CD14-positive monocyte (primary cell): ENCODE data around the gene GRM4. TPM values are rescaled to one million over a fixed set of nuclear protein-coding genes. Genes with fewer than 3 reads are reported as not detected.

Source experiments
- DNase-seq, 3 donors: peaks; one replicate each; pipeline ENCODE4 v3.0.0-alpha.2; 2011 to 2022
- H2AFZ ChIP-seq: 2 replicates; pipeline ENCODE4 v1.6.0; 2012; ENCODE audit warnings: mild to moderate bottlenecking, low read depth, low read length, inconsistent platforms; ENCODE audit not compliant: insufficient read depth, poor library complexity, severe bottlenecking
- H3K27ac ChIP-seq, 2 donors: 1 replicate in 1 of 2; 2 replicates in 1 of 2; pipeline ENCODE4 v1.5.1; 2012 to 2013; ENCODE audit warnings: low read length in 2 of 2, control low read depth in 1 of 2, inconsistent platforms in 1 of 2, low read depth in 1 of 2, mild to moderate bottlenecking in 1 of 2
- H3K27me3 ChIP-seq, 2 donors: one replicate each; pipeline versions ENCODE4 v1.6.0 to v1.6.1; 2011 to 2013; ENCODE audit warnings: low read length in 2 of 2; ENCODE audit not compliant: control insufficient read depth in 2 of 2, insufficient read depth in 2 of 2
- H3K36me3 ChIP-seq, 2 donors: replicated peaks in 1 of 2; 1 replicate in 1 of 2; 2 replicates in 1 of 2; pipeline versions ENCODE4 v1.5.1 to v1.6.1; 2012 to 2013; ENCODE audit warnings: low read length in 2 of 2, control low read depth in 1 of 2, inconsistent platforms in 1 of 2, mild to moderate bottlenecking in 1 of 2; ENCODE audit not compliant: insufficient read depth in 2 of 2, control insufficient read depth in 1 of 2
- H3K4me1 ChIP-seq, 2 donors: 1 replicate in 1 of 2; 2 replicates in 1 of 2; pipeline versions ENCODE4 v1.5.1 to v1.6.1; 2012 to 2013; ENCODE audit warnings: low read length in 2 of 2, control low read depth in 1 of 2, inconsistent platforms in 1 of 2, mild to moderate bottlenecking in 1 of 2, moderate library complexity in 1 of 2; ENCODE audit not compliant: insufficient read depth in 2 of 2, control insufficient read depth in 1 of 2
- H3K4me2 ChIP-seq: replicated peaks from 2 replicates; pipeline ENCODE3; 2012; ENCODE audit warnings: low read length, moderate library complexity, mild to moderate bottlenecking; ENCODE audit not compliant: poor library complexity, severe bottlenecking; ENCODE audit errors: extremely low read depth
- H3K4me3 ChIP-seq, 3 experiments: fragments of 200-600 bp in 1 of 3; sonication (generic) in 1 of 3; replicated peaks in 1 of 3; 1 replicate in 2 of 3; 2 replicates in 1 of 3; pipeline ENCODE4 v1.5.1; 2011 to 2013; ENCODE audit warnings: low read length in 3 of 3, mild to moderate bottlenecking in 3 of 3, control low read depth in 2 of 3, low read depth in 2 of 3, inconsistent platforms in 1 of 3, moderate library complexity in 1 of 3
- H3K79me2 ChIP-seq: 2 replicates; pipeline ENCODE4 v1.6.0; 2012; ENCODE audit warnings: mild to moderate bottlenecking, control low read depth, inconsistent platforms, low read length, moderate library complexity; ENCODE audit not compliant: insufficient read depth
- H3K9ac ChIP-seq: 2 replicates; pipeline ENCODE4 v1.6.0; 2017; ENCODE audit warnings: low read length, mild to moderate bottlenecking; ENCODE audit not compliant: insufficient read depth, poor library complexity, severe bottlenecking
- H3K9me3 ChIP-seq, 2 donors: replicated peaks in 1 of 2; 1 replicate in 1 of 2; 2 replicates in 1 of 2; pipeline versions ENCODE4 v1.5.1 to v1.6.1; 2012 to 2013; ENCODE audit warnings: low read length in 2 of 2, control low read depth in 1 of 2; ENCODE audit not compliant: control insufficient read depth in 1 of 2, insufficient read depth in 1 of 2
- H4K20me1 ChIP-seq: 2 replicates; pipeline ENCODE4 v1.6.0; 2012; ENCODE audit warnings: mild to moderate bottlenecking, low read length, control low read depth, moderate library complexity; ENCODE audit not compliant: insufficient read depth
- H3K27ac Mint-ChIP-seq, 7 donors: one replicate each; pipeline ENCODE4 v1.8.0; 2020; ENCODE audit warnings: mild to moderate bottlenecking in 7 of 7, mixed read lengths in 7 of 7, moderate library complexity in 6 of 7, inconsistent platforms in 2 of 7
- H3K27me3 Mint-ChIP-seq, 3 donors: one replicate each; pipeline ENCODE4 v1.8.0; 2021 to 2022; ENCODE audit warnings: low read depth in 3 of 3, mild to moderate bottlenecking in 3 of 3, mixed read lengths in 3 of 3, moderate library complexity in 3 of 3, inconsistent platforms in 1 of 3
- H3K36me3 Mint-ChIP-seq, 2 donors: one replicate each; pipeline ENCODE4 v1.8.0; 2020; ENCODE audit warnings: mixed read lengths in 2 of 2, inconsistent platforms in 1 of 2, mild to moderate bottlenecking in 1 of 2
- H3K4me1 Mint-ChIP-seq: one replicate; pipeline ENCODE4 v1.8.0; 2020; ENCODE audit warnings: mild to moderate bottlenecking, mixed read lengths
- H3K4me3 Mint-ChIP-seq, 2 donors: one replicate each; pipeline ENCODE4 v1.8.0; 2020; ENCODE audit warnings: mild to moderate bottlenecking in 2 of 2, mixed read lengths in 2 of 2, moderate library complexity in 1 of 2
- H3K9me3 Mint-ChIP-seq, 7 donors: one replicate each; pipeline ENCODE4 v1.8.0; 2020 to 2022; ENCODE audit warnings: mixed read lengths in 7 of 7, mild to moderate bottlenecking in 6 of 7, moderate library complexity in 6 of 7, inconsistent platforms in 2 of 7
- WGBS: methylation state at CpG from one replicate; pipeline ENCODE4 v1.1.5; 2013; ENCODE audit warnings: missing lambda C conversion rate; ENCODE audit not compliant: insufficient coverage; 5-methylcytosine and 5-hydroxymethylcytosine counted together
- intact Hi-C, 2 donors: fragments of 100-400 bp; cut with micrococcal nuclease; formaldehyde crosslinking; loops; one replicate each; pipeline versions ENCODE4 v1.15.0 to v1.15.1; 2023
- polyA plus RNA-seq, 3 donors: library from polyadenylated mRNA; depleted of rRNA in 1 of 3; unstranded in 2 of 3; stranded (reverse) in 1 of 3; fragments of 300-500 nt in 2 of 3; fragments of >200 nt in 1 of 3; fragmentation: Illumina TruSeq in 2 of 3; gene quantifications; 1 replicate in 2 of 3; 2 replicates in 1 of 3; pipeline ENCODE4 v1.2.3, GENCODE V29; 2012 to 2021
- TF ChIP-seq, protein P1 (sequence below): fragments of 200-600 bp; IDR thresholded peaks from one replicate; pipeline ENCODE4 v1.8.0; 2022; ENCODE audit warnings: antibody characterized with exemption, mild to moderate bottlenecking

The GRM4 gene
- polyA plus RNA-seq, 3 donors, result not detected

DNA sequence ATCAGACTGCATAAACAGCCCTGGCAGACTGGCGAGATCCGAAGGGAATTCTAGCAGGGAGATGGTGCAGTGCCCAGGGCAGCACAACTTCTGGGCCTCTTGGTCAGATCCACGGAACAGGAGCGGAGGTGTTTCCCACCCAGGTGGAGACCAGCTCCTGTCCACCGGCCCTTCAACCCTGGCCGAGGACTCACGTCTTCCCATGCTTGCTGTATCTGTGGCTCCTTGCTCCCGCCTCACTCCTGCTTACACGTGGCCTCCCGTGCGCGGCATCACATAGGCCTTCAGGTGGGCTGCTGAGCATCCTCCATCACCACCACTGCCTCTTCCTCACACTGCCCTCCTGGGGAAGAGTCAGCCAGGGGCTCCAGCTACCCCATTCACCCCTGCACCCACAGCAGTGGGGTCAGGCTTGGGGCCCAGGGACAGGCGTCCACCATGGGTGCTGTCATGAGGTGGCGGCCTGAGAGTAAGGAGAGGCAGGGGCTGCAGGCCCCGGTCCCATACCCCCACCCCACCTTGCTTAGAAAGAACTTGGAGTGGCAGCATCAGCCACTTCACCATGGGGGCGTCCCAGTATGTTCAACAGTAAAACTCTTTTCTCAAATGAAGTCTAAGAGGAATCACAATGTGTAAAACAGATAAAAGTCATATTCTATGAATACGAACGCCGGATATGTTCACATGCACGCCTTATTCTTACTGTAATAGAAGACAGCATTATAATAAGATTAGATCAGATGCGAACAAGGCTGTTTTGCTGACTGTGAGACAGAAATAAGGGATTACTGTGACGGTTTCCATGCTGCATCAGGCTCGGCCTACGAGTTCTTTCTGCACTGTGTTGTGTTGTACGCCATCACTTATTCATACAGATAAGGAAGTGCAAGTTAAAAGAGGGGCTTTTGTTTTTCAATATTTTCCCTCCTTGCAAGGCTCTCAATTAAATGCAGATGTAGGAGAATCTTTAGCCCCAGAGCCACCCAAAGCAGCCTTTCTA is 165.4 kb downstream of the GRM4 start:
- no peak overlapping the region for H3K4me3 ChIP-seq

GRCh38 chr6:33979750-33980149 is 166.1 kb downstream of the GRM4 start:
- Histone ChIP-seq H2AFZ (no peak overlapping the region), H3K27me3 (peaks cover 5 to 15% of the 10 kb centered on the region in 2 donors)
- no peak for DNase-seq

More for the DNA sequence above, 165.4 kb downstream of the GRM4 start:
- H3K36me3 ChIP-seq, result no peaks in the 10 kb centered on the region
- 94% methylated on average over 15 of the region's 25 CpGs for WGBS
- no peak for DNase-seq
- no peak overlapping the region for H3K27ac ChIP-seq
- Mint-ChIP-seq H3K4me3 (no peak overlapping the region), H3K9me3 (peaks cover 0 to 9% (median 3%) of the 10 kb centered on the region in 7 donors), H3K36me3 (no peaks in the 10 kb centered on the region), H3K4me1 (peaks cover 11% of the 10 kb centered on the region), H3K27ac (no peak overlapping the region), H3K27me3 (peaks cover 16 to 24% (median 23%) of the 10 kb centered on the region in 3 donors)
- no peaks in the 10 kb centered on the region for H3K79me2 ChIP-seq
- H3K9me3 ChIP-seq, result no peaks in the 10 kb centered on the region
- TF ChIP-seq, protein P1, sequence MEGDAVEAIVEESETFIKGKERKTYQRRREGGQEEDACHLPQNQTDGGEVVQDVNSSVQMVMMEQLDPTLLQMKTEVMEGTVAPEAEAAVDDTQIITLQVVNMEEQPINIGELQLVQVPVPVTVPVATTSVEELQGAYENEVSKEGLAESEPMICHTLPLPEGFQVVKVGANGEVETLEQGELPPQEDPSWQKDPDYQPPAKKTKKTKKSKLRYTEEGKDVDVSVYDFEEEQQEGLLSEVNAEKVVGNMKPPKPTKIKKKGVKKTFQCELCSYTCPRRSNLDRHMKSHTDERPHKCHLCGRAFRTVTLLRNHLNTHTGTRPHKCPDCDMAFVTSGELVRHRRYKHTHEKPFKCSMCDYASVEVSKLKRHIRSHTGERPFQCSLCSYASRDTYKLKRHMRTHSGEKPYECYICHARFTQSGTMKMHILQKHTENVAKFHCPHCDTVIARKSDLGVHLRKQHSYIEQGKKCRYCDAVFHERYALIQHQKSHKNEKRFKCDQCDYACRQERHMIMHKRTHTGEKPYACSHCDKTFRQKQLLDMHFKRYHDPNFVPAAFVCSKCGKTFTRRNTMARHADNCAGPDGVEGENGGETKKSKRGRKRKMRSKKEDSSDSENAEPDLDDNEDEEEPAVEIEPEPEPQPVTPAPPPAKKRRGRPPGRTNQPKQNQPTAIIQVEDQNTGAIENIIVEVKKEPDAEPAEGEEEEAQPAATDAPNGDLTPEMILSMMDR, result no peak
- H4K20me1 ChIP-seq, result no peaks in the 10 kb centered on the region
- intact Hi-C loops, result no loop called here
- peaks cover 5 to 14% of the 10 kb centered on the region in 2 donors for H3K27me3 ChIP-seq
- H3K4me2 ChIP-seq, result no peak overlapping the region
- no peak overlapping the region for H2AFZ ChIP-seq
- H3K9ac ChIP-seq, result no peak overlapping the region
- peaks cover 9 to 12% of the 10 kb centered on the region in 2 donors for H3K4me1 ChIP-seq

More at GRCh38 chr6:33979750-33980149, 166.1 kb downstream of the GRM4 start:
- intact Hi-C loops, result no loop called here
- H3K27ac ChIP-seq, result no peak overlapping the region
- H3K36me3 ChIP-seq, result no peaks in the 10 kb centered on the region
- no peak overlapping the region for H3K4me2 ChIP-seq
- no peaks in the 10 kb centered on the region for H3K79me2 ChIP-seq
- H3K4me1 Mint-ChIP-seq, result peaks cover 11% of the 10 kb centered on the region
- 86% methylated on average over 4 of the region's 4 CpGs for WGBS
- H3K4me3 Mint-ChIP-seq, result no peak overlapping the region
- no peaks in the 10 kb centered on the region for H3K36me3 Mint-ChIP-seq
- H3K9me3 Mint-ChIP-seq, result peaks cover 0 to 9% (median 3%) of the 10 kb centered on the region in 7 donors
- no peaks in the 10 kb centered on the region for H4K20me1 ChIP-seq
- no peak overlapping the region for H3K9ac ChIP-seq
- no peak overlapping the region for H3K4me3 ChIP-seq
- peaks cover 9 to 12% of the 10 kb centered on the region in 2 donors for H3K4me1 ChIP-seq
- peaks cover 23 to 31% (median 24%) of the 10 kb centered on the region in 3 donors for H3K27me3 Mint-ChIP-seq
- no peaks in the 10 kb centered on the region for H3K9me3 ChIP-seq
- H3K27ac Mint-ChIP-seq, result peak overlapping the region in 1 of 7 donors; percentile 52
- TF ChIP-seq, protein P1, result no peak
